GM19372 (cell line): ENCODE results near the gene GGT7.
"Not testable (repeated sequence)": the region's sequence is repeated elsewhere in the genome, so short reads cannot be mapped to it uniquely, and the experiment has no call there.

Experiments used
- ATAC-seq: cut with Tn5 transposase; IDR thresholded peaks from one replicate; pipeline ENCODE4 v1.9.1; 2021; ENCODE audit warnings: mild to moderate bottlenecking, low read depth, moderate library complexity; ENCODE audit not compliant: unreplicated experiment

Gene GGT7

GRCh38 chr20:34883809-34884208 is 11.2 kb upstream of the GGT7 start:
- ATAC-seq = no peak

GRCh38 chr20:34883087-34883688 is 10.5 kb upstream of the GGT7 start:
- ATAC-seq = no peak

GRCh38 chr20:34881689-34882088 is 9.0 kb upstream of the GGT7 start:
- no peak for ATAC-seq

GRCh38 chr20:34880971-34881370 is 8.3 kb upstream of the GGT7 start:
- ATAC-seq = not testable (repeated sequence)

- no peak for ATAC-seq
Observed at GRCh38 chr20:34880215-34880850, 7.7 kb upstream of the GGT7 start.

- peak; percentile 28 for ATAC-seq
Observed at GRCh38 chr20:34876406-34877282, 4.0 kb upstream of the GGT7 start, which contains the start of gene ACSS2. Gene ACSS2 (plus strand): TSS chr20:34876612. CDS start chr20:34876646, 34 bp downstream.

GRCh38 chr20:34875642-34876405 is 3.2 kb upstream of the GGT7 start:
- peak; percentile 71 for ATAC-seq

GRCh38 chr20:34874094-34874654 is 1.5 kb upstream of the GGT7 start:
- no peak for ATAC-seq

GRCh38 chr20:34873583-34874093 is 982 bp upstream of the GGT7 start:
- no peak for ATAC-seq

- ATAC-seq = no peak
Observed at GRCh38 chr20:34871966-34872621, 562 bp downstream of the GGT7 start.

- ATAC-seq = no peak
Observed at GRCh38 chr20:34871320-34871926, 1.2 kb downstream of the GGT7 start.

- ATAC-seq = no peak
Observed at GRCh38 chr20:34864216-34864615, 8.4 kb downstream of the GGT7 start.

GRCh38 chr20:34863421-34863965 is 9.2 kb downstream of the GGT7 start:
- no peak for ATAC-seq

GRCh38 chr20:34862724-34863123 is 9.9 kb downstream of the GGT7 start:
- ATAC-seq = no peak

- no peak for ATAC-seq
Observed at GRCh38 chr20:34861386-34862084, 11.1 kb downstream of the GGT7 start.

GRCh38 chr20:34859826-34860545 is 12.7 kb downstream of the GGT7 start:
- no peak for ATAC-seq

GRCh38 chr20:34859367-34859766 is 13.3 kb downstream of the GGT7 start:
- ATAC-seq = no peak

- no peak for ATAC-seq
Observed at GRCh38 chr20:34852298-34852697, 20.4 kb downstream of the GGT7 start.
